ENCODE results near the gene EEPD1.

GRCh38 chr7:36315309-36315944 lies 162.4 kb downstream of the EEPD1 start:
- TF ChIP-seq CTCF (IDR thresholded peaks at IDR 0.05; ENCODE audit: borderline replicate concordance, extremely low read depth, low read length, poor library complexity, severe bottlenecking): no peak
- no peak for TF ChIP-seq EZH2 (IDR thresholded peaks at IDR 0.05; ENCODE audit: borderline replicate concordance, low read depth, low read length, severe bottlenecking)

Measured in DND-41 (cell line).